GM21515 (cell line): ENCODE measurements around the gene ZNF112.
"Not testable (repeated sequence)": the region's sequence is repeated elsewhere in the genome, so short reads cannot be mapped to it uniquely, and the experiment has no call there.

Experiments
- ATAC-seq: cut with Tn5 transposase; IDR thresholded peaks from one replicate; pipeline ENCODE4 v1.9.1; 2021; ENCODE audit not compliant: unreplicated experiment

The ZNF112 gene

GRCh38 chr19:44356383-44357111 lies at the start of gene ZNF112:
Gene ZNF112, minus strand, starts transcription at chr19:44356680. Its CDS starts 16,141 bp downstream, at chr19:44340539.
- no peak for ATAC-seq

- ATAC-seq = no peak
Measured at GRCh38 chr19:44401139-44402115, 44.9 kb upstream of the ZNF112 start, which contains the start of gene ZNF285. Gene ZNF285, minus strand, starts transcription at chr19:44401608. Its CDS starts 4,395 bp downstream, at chr19:44397213.

- ATAC-seq = not testable (repeated sequence)
Measured at GRCh38 chr19:44389268-44389667, 32.8 kb upstream of the ZNF112 start.

- ATAC-seq = no peak
Measured at GRCh38 chr19:44374789-44375188, 18.3 kb upstream of the ZNF112 start.

GRCh38 chr19:44371815-44372480 lies 15.5 kb upstream of the ZNF112 start:
- no peak for ATAC-seq

- ATAC-seq = no peak
Measured at GRCh38 chr19:44367024-44367423, 10.5 kb upstream of the ZNF112 start.

- no peak for ATAC-seq
Measured at GRCh38 chr19:44346556-44346955, 9.9 kb downstream of the ZNF112 start.

GRCh38 chr19:44345959-44346358 lies 10.5 kb downstream of the ZNF112 start:
- no peak for ATAC-seq

GRCh38 chr19:44344255-44344654 lies 12.2 kb downstream of the ZNF112 start:
- no peak for ATAC-seq

GRCh38 chr19:44341794-44342193 lies 14.7 kb downstream of the ZNF112 start:
- no peak for ATAC-seq

- not testable (repeated sequence) for ATAC-seq
Measured at GRCh38 chr19:44334639-44335038, 21.8 kb downstream of the ZNF112 start.

- ATAC-seq = no peak
Measured at GRCh38 chr19:44332145-44332544, 24.3 kb downstream of the ZNF112 start.

GRCh38 chr19:44315883-44316282 lies 40.6 kb downstream of the ZNF112 start:
- no peak for ATAC-seq

- ATAC-seq = no peak
Measured at GRCh38 chr19:44313231-44313630, 43.2 kb downstream of the ZNF112 start.

- ATAC-seq = no peak
Measured at GRCh38 chr19:44308011-44308410, 48.5 kb downstream of the ZNF112 start.

GRCh38 chr19:44306283-44306682 lies 50.2 kb downstream of the ZNF112 start:
- no peak for ATAC-seq

- no peak for ATAC-seq
Measured at GRCh38 chr19:44305457-44305856, 51.0 kb downstream of the ZNF112 start.

- ATAC-seq = peak; percentile 93
Measured at GRCh38 chr19:44304659-44305193, 51.8 kb downstream of the ZNF112 start, which contains the start of gene ZNF235. Gene ZNF235, minus strand, starts transcription at chr19:44305025. Its CDS starts 1,621 bp downstream, at chr19:44303404.

GRCh38 chr19:44303976-44304568 lies 52.4 kb downstream of the ZNF112 start:
- no peak for ATAC-seq

GRCh38 chr19:44303320-44303719 lies 53.2 kb downstream of the ZNF112 start:
- no peak for ATAC-seq
